Colon (tissue), 2 donors: ENCODE measurements around the gene SIDT2.
"Not testable (repeated sequence)": the region's sequence is repeated elsewhere in the genome, so short reads cannot be mapped to it uniquely, and the experiment has no call there.

Experiments used
- FAIRE-seq: peaks from 2 replicates; lab custom pipeline; 2012; peaks lifted over from hg19 to GRCh38; lab: Jason Lieb, UNC
- donor health status: control.
- donor health status: control.

SIDT2 gene

DNA sequence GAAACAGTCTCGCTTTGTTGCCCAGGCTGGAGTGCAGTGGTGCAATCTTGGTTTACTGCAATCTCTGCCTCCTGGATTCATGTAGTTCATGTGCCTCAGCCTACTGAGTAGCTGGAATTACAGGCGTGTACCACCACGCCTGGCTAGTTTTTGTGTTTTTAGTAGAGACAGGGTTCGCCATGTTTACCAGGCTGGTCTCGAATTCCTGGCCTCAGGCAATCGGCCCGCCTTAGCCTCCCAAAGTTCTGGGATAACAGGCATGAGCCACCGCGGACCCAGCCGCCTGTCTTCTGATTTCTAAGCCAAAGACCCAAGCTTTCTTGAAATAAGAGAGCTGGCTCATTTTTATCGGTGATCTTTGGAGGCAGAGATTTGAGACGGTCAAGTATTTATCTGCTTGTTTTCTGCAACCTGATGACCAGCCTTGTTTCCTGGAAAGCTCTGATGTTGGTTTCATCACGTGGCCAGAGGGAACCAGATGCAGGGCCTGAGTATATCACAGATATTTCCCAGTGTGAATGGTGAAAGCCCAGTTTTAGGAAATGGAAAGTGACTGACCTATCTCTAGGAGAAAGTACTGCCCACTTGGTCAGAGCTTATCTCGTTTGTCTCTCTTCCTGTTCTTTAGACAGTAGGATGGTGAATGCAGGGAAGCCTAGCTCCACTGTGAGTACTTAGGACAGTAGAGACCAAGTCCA is 5.7 kb upstream of the SIDT2 start:
- FAIRE-seq = no peak

GRCh38 chr11:117175104-117175503 is 3.4 kb upstream of the SIDT2 start:
- FAIRE-seq = no peak

- FAIRE-seq = no peak
These were observed 2.8 kb upstream of the SIDT2 start for GRCh38 chr11:117175781-117176180.

DNA sequence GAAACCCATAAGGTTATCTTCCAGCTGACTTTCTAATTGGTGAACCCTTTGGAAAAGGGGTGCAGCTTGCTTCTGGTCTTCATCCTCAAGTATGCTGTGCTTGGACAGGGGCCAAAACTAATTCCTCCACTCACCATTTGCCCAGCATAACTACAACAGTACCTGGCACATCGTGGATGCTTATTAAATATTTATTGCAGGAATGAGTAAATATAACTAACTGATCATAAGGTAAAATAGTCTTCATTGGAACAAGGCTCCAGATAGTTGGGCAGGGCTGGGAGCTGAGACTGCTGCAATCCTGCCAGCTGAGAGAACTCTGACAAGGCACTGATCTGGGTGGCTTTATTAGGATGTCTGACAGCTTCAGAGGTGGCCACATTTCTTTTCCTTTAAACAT is 2.4 kb upstream of the SIDT2 start:
- no peak for FAIRE-seq

DNA sequence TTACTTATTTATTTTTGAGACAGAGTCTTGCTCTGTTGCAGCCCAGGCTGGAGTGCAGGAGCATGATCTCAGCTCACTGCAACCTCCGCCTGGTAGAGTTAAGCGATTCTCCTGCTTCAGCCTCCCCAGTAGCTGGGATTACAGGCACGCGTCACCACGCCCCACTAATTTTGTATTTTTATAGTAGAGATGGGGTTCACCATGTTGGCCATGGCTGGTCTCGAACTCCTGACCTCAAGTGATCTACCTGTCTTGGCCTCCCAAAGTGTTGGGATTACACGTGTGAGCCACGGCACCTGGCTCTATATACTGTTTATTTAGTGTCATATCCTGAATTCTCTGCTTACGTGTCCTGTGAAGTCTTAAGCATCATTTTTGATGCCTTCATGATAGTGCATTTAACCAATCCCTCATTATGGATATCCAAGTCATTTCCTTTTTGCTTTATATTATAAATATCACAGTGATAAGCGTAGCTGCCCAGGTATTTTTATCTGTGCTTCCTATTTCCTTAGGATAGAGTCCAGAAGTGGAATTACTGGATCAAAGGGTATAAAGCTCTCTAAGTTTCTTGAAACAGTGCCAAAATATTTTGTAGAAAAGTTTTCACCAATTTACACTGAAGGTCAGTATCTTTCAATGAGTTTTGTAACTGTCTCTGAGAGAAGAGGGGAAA is 871 bp upstream of the SIDT2 start:
- FAIRE-seq = no peak

GRCh38 chr11:117179048-117179999 is 781 bp downstream of the SIDT2 start:
- no peak for FAIRE-seq

DNA sequence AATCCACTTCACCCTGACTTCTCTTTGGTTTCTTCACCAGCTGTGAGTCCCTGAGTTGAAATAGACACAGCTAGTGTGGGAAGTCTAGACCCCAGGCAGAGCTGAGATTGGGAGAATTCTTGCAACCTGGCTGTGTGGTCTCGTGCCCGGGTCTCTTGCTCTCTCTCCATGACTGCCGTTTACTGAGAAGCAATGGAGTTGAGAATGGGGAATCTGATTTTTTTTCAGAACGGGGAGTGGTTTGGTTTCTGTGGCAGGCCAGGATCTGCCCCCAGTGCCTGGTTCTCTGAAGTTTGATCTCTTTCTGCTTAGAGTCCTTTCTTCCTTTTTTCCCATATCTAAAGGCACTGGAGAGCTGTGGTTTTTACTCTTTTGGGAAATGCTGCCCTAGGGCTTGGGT is 1.5 kb downstream of the SIDT2 start:
- FAIRE-seq = no peak

- FAIRE-seq = no peak
These were observed 2.4 kb downstream of the SIDT2 start for GRCh38 chr11:117180661-117181585.

GRCh38 chr11:117181586-117182550 is 3.3 kb downstream of the SIDT2 start:
- FAIRE-seq = no peak

DNA sequence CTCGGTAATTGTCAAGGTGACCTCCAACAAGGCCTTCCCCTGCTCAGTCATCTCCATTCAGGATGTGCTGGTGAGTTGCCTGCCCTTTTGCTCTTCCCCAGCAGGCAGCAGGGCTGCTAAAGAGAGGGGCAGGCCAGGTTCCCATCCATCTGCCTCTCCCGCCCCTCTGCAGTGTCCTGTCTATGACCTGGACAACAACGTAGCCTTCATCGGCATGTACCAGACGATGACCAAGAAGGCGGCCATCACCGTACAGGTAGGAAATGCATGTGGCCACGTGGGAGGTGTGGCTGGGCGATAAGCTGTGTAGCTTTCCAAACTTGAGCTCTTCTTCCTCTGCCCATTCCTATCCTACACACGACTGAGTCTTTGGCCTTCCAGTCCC is 4.0 kb downstream of the SIDT2 start:
- FAIRE-seq = no peak

GRCh38 chr11:117183178-117183577 is 4.6 kb downstream of the SIDT2 start:
- FAIRE-seq = not testable (repeated sequence)

DNA sequence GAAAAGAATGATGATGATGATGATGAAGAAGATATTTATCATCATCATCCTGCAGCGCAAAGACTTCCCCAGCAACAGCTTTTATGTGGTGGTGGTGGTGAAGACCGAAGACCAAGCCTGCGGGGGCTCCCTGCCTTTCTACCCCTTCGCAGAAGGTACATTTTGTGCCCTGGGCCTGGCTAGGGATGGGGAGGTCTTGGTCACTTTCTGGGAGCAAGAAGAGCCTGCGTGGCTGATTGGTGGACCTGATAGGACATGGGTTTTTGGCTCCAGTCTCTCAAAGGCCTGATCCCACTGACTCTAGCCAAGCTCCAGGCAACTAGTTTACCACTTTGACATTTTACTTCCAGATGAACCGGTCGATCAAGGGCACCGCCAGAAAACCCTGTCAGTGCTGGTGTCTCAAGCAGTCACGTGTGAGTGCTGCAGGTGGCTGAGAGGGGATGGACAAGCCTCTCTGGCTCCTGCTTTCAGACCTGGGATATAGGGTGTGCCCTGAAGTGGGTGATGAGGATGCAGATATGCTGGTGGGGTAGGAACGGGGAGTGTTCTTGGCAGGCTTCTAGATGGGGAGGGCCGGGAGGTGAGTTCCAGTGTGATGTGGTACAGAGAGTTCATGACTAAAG is 5.3 kb downstream of the SIDT2 start:
- no peak for FAIRE-seq

DNA sequence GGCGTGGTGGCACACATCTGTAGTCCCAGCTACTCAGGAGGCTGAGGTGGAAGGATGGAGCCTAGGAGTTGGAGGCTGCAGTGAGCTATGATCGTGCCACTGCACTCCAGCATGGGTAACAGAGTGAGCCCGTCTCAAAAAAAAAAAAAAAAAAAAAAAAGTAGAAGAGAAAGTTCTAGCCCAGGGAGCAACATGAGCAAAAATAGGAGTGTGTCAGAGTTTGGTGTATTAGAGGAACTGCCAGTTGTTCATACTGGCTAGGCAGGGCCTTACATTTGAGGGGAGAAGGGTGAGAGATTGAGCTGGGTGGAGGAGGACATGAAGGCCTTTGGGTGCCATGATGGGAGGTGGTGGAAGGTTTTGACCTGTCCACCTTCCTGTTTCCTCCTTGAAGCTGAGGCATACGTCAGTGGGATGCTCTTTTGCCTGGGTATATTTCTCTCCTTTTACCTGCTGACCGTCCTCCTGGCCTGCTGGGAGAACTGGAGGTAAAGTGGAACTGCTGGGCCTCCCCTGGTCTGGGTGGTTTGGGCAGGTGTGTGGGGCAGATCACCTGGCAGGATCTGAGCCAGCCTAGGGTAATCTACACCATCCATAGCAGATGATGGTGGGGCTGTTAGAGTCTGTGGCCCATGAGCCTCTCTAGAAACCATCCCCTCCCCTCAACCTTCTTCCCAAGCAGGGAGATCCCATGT is 7.3 kb downstream of the SIDT2 start:
- no peak for FAIRE-seq

GRCh38 chr11:117186431-117186761 is 7.9 kb downstream of the SIDT2 start:
- FAIRE-seq = no peak

DNA sequence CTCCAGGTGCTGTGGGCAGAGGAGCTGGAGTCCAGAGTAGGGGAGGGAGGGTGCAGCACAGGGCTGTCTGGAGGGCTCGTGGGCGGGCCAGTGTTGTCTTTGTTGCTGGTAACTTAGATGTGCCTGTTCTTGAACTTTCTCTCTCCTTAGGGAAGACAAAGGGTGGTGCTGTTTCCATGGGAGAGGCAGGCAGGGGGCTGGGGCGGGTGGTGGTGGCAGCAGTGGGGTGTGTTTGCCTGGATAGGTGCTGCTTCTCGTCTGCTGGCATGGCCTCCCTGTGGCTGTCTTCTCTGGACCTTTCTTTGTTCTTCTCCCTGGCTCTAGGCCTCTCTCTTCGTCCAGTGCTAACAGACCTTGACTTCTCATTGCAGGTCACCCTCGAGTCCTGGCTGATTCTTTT is 8.5 kb downstream of the SIDT2 start:
- no peak for FAIRE-seq

- FAIRE-seq = no peak
These were observed 8.9 kb downstream of the SIDT2 start for GRCh38 chr11:117187428-117187798.

DNA sequence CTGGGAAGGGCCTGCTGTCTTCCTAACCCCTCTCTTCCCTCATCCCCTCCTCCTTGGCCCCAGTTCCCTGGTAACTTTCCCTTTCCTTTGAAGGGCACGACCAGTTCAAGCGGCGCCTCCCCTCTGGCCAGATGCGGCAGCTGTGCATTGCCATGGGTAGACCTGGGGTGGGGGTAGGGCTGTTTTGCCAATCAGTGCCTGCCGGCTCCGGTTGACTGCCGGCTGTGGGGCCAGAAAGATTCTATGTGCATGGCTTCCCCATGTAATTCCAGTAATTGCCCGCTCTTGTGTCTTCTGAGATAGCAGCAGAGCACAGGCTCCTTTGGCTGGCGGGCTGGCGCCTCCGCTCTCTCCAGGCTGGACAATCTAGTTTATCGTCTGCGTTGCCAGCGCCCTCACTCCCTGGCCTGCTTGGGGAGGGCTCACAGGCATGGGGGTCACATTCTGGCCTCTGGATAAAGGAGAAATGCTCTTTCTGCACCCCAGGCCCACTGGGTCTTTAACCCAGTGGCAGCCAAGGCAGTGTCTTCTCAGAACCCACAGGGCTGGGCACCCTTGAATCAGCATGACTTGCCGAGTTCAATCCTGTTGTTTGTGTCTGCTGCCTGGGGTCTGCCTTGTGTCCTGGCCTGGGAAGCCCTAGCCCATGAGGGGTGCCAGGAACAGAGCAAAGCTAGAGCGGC is 9.4 kb downstream of the SIDT2 start:
- FAIRE-seq = no peak

- FAIRE-seq = no peak
These were observed 10.1 kb downstream of the SIDT2 start for GRCh38 chr11:117188620-117189081.
